Left lung (tissue), 10 donors: ENCODE results near the gene DCC. TPM values are rescaled to one million over a fixed set of nuclear protein-coding genes. Genes with fewer than 3 reads are reported as not detected.
A peak's percentile ranks its signal among the peaks of the same experiment; 100 is the strongest.

Experiments used
- ATAC-seq: fragments of 200-7000 bp; cut with Tn5 transposase; one replicate; pipeline ENCODE4 v1.9.1; 2020; ENCODE audit warnings: moderate library complexity
- DNase-seq, 4 donors: peaks; one replicate each; pipeline ENCODE4 v3.0.0-alpha.2; 2013 to 2020
- H3K27ac ChIP-seq, 2 donors: fragments of 200-600 bp; sonication (generic) in 1 of 2; one replicate each; pipeline versions ENCODE4 v1.5.0 to v1.8.0; 2020 to 2021
- H3K27me3 ChIP-seq, 2 donors: fragments of 200-600 bp; sonication (generic) in 1 of 2; one replicate each; pipeline versions ENCODE4 v1.5.0 to v1.8.0; 2020 to 2021
- H3K36me3 ChIP-seq, 2 donors: fragments of 200-600 bp; sonication (generic) in 1 of 2; one replicate each; pipeline versions ENCODE4 v1.5.0 to v1.8.0; 2020 to 2021
- H3K4me1 ChIP-seq, 2 donors: fragments of 200-600 bp; one replicate each; pipeline ENCODE4 v1.8.0; 2021
- H3K4me3 ChIP-seq, 2 donors: fragments of 200-600 bp; sonication (generic) in 1 of 2; one replicate each; pipeline versions ENCODE4 v1.5.0 to v1.8.0; 2020 to 2021; ENCODE audit warnings: mild to moderate bottlenecking in 1 of 2
- H3K9me3 ChIP-seq, 2 donors: fragments of 200-600 bp; sonication (generic) in 1 of 2; one replicate each; pipeline versions ENCODE4 v1.5.0 to v1.8.0; 2020 to 2021
- intact Hi-C, 2 donors: fragments of 100-400 bp; cut with DNase I; formaldehyde crosslinking; loops; one replicate each; pipeline versions ENCODE4 v1.11.2 to v1.14.2; 2022
- polyA plus RNA-seq, 6 donors: library from polyadenylated mRNA; unstranded; fragments of 120-200 nt; gene quantifications; one replicate each; pipeline ENCODE4 v1.2.1, GENCODE V29; 2013; ENCODE audit not compliant: insufficient read length in 6 of 6
- total RNA-seq, 2 donors: library from RNA; stranded (reverse); fragmentation: NEBNext Ultra II Directional; extraction: Animal tissue kit (Norgen Biotek cat#: 25700); gene quantifications; one replicate each; pipeline ENCODE4 v1.2.1, GENCODE V29; 2021
- TF ChIP-seq, protein P1 (sequence below), 2 donors: fragments of 200-600 bp; sonication (generic) in 1 of 2; IDR thresholded peaks; one replicate each; pipeline versions ENCODE4 v1.5.0 to v1.8.0; 2021; ENCODE audit warnings: antibody characterized with exemption in 2 of 2
- donor health status: DM: no; HTN: yes; CAD: no.
- donor health status: DM: no; HTN: no; CAD: no.

Gene DCC
- total and polyA plus RNA-seq, 8 donors, result 0.61 to 3.5 (median 2.1) TPM

DNA sequence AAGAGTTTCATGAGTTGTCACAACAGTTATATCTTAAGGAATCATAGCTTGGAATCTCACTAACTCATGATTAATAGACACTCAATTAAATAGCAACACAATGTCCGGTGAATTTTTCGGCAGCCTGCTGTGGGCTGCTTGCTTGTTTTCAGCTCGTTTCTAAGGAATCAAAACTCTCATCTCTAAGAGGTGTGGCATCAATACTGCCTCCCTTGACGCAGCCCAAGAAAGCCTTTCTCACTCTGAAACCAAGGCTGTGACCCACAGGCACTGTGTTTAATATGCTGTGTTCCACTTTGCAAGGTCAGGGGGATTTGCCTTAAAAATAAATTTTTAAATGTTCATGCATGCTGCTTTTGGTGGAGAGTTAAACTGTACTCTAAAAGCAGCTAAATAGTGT lies 5.4 kb downstream of the DCC start:
- intact Hi-C loops, result no loop called here
- TF ChIP-seq, protein P1, sequence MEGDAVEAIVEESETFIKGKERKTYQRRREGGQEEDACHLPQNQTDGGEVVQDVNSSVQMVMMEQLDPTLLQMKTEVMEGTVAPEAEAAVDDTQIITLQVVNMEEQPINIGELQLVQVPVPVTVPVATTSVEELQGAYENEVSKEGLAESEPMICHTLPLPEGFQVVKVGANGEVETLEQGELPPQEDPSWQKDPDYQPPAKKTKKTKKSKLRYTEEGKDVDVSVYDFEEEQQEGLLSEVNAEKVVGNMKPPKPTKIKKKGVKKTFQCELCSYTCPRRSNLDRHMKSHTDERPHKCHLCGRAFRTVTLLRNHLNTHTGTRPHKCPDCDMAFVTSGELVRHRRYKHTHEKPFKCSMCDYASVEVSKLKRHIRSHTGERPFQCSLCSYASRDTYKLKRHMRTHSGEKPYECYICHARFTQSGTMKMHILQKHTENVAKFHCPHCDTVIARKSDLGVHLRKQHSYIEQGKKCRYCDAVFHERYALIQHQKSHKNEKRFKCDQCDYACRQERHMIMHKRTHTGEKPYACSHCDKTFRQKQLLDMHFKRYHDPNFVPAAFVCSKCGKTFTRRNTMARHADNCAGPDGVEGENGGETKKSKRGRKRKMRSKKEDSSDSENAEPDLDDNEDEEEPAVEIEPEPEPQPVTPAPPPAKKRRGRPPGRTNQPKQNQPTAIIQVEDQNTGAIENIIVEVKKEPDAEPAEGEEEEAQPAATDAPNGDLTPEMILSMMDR (IDR thresholded peaks at IDR 0.05), result no peak
- H3K4me1 ChIP-seq, result no peaks in the 10 kb centered on the region

DNA sequence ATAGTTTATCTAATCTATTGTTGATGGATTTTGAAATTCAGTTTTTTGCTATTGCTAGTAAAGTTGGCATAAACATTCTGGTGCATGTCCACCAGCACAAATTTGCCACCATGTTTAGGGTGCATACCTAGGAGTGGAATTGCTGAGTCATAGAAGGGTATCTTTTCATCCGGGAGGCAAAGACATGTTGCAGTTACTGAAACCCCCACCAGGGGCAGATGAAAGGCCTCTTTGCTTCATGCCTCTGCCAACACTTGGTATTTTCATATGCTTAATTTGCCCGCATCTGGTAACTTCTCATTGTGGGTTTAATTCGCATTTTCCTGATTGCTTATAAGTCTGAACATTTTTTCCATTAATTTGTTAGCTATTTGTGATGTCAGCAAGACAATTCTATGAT lies 8.2 kb downstream of the DCC start:
- TF ChIP-seq, protein P1 (IDR thresholded peaks at IDR 0.05), result peak in 1 of 2 donors; percentile 18
- intact Hi-C loops, result no loop called here

More for the DNA sequence above, 5.4 kb downstream of the DCC start:
- no peak for DNase-seq
- Histone ChIP-seq H3K4me3 (no peak overlapping the region), H3K27ac (no peak overlapping the region), H3K27me3 (peaks cover 17 to 40% of the 10 kb centered on the region in 2 donors), H3K36me3 (no peaks in the 10 kb centered on the region), H3K9me3 (no peaks in the 10 kb centered on the region)
- no peak for ATAC-seq

DNA sequence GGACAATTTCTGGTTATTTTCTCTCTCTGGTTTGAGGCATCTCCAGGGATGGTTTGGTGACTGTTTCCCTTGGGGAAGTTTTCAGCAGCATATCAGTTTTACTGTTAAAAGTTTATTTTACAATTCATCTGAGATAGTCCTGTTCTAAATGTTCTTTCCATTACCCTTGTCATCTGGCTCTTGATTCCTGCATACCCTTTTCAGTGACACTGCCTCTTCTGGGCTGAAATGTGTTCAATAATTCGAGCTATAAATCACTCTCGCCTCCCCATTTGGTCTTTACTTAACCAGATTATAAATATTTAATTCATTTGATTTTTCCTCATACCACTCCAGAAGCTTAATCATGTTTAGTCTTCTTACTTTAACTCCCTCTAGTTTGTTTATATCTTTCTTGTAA lies 9.5 kb downstream of the DCC start:
- no peaks in the 10 kb centered on the region for H3K36me3 ChIP-seq
- DNase-seq (no peak), ATAC-seq (no peak)
- H3K27ac ChIP-seq, result no peak overlapping the region
- no peaks in the 10 kb centered on the region for H3K4me1 ChIP-seq
- H3K9me3 ChIP-seq, result no peaks in the 10 kb centered on the region
- intact Hi-C loops, result no loop called here
- TF ChIP-seq, protein P1 (IDR thresholded peaks at IDR 0.05), result no peak
- no peak overlapping the region for H3K4me3 ChIP-seq
- H3K27me3 ChIP-seq, result no peaks in the 10 kb centered on the region

More for the DNA sequence above, 8.2 kb downstream of the DCC start:
- H3K4me3 ChIP-seq, result no peak overlapping the region
- no peaks in the 10 kb centered on the region for H3K4me1 ChIP-seq
- H3K9me3 ChIP-seq, result no peaks in the 10 kb centered on the region
- DNase-seq (no peak), ATAC-seq (no peak)
- no peak overlapping the region for H3K27ac ChIP-seq
- no peaks in the 10 kb centered on the region for H3K36me3 ChIP-seq
- H3K27me3 ChIP-seq, result peaks cover 0 to 13% of the 10 kb centered on the region in 2 donors

DNA sequence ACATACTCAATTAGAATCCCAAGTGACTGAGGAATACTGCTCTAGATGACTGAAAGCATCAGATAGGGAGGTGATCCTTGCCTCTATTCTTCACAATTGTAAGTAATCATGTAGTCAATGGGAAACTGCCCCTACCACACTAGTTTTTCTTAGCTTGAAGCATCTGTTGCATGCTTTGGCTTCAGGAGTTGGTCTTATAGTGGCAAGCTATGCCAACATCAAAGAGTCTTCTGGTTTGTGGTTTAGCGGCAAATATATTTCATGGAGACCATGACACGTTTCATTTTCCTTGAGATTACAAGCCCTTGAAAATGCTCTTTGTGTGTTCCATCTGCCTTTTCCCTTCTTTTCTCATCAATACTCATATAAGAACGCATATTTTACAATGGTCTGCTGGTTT lies 12.9 kb downstream of the DCC start:
- Histone ChIP-seq H3K4me1 (no peaks in the 10 kb centered on the region), H3K36me3 (no peaks in the 10 kb centered on the region), H3K9me3 (no peaks in the 10 kb centered on the region), H3K27me3 (no peaks in the 10 kb centered on the region), H3K4me3 (no peak overlapping the region), H3K27ac (no peak overlapping the region)
- DNase-seq (no peak), ATAC-seq (no peak)
- intact Hi-C loops, result no loop called here
- TF ChIP-seq, protein P1 (IDR thresholded peaks at IDR 0.05), result no peak

DNA sequence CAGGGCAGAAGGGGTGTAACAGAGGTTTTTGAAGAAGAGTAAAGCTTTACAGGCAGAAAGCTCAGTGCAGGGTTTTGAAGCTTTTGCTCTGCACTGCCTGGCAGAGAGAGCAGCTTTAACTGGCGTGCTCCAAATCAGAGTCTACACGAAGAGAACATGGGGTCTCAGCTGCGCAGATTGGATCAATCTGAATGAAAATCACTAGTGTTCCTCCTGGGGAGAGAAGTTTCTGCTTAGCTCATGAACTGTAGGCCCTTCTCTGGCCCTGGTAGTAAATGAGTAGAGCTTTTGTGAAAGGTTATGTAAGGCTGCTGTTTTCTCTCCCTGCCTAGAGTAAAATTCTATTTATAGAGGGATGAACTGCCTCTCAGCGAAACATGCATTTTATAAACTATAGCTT lies 13.6 kb downstream of the DCC start:
- H3K4me3 ChIP-seq, result no peak overlapping the region
- H3K27ac ChIP-seq, result no peak overlapping the region
- no peaks in the 10 kb centered on the region for H3K27me3 ChIP-seq
- intact Hi-C loops, result no loop called here
- no peaks in the 10 kb centered on the region for H3K36me3 ChIP-seq
- DNase-seq, result no peak
- no peaks in the 10 kb centered on the region for H3K4me1 ChIP-seq
- TF ChIP-seq, protein P1 (IDR thresholded peaks at IDR 0.05), result no peak
- H3K9me3 ChIP-seq, result no peaks in the 10 kb centered on the region
- ATAC-seq, result no peak
